ENCODE measurements around the gene EPS8L3. TPM values are rescaled to one million over a fixed set of nuclear protein-coding genes. Genes with fewer than 3 reads are reported as not detected.

Gene EPS8L3
- total and polyA plus RNA-seq, 4 donors: 0.17 TPM; not detected in 3

Other genes with a start within 250 kb of the EPS8L3 start
- gene GPR61, start 224.1 kb downstream of the EPS8L3 start, total RNA-seq: 10 to 100 TPM in 1 of 2 donors, 1 to 10 TPM in 1; 2.9 to 10.3 TPM
- 10 to 100 TPM in 1 of 2 donors, 1 to 10 TPM in 1; 8.0 to 11.9 TPM for gene GPR61, start 224.1 kb downstream of the EPS8L3 start, polyA plus RNA-seq (ENCODE audit: insufficient read length in 2 of 2)
- gene GNAI3, start 215.3 kb downstream of the EPS8L3 start, total RNA-seq: 10 to 100 TPM; 10.3 to 13.0 TPM
- gene GNAI3, start 215.3 kb downstream of the EPS8L3 start, polyA plus RNA-seq (ENCODE audit: insufficient read length in 2 of 2): 1 to 10 TPM; 8.4 to 9.8 TPM
- under 1 TPM in 1 of 2 donors, not detected in 1; 0.33 TPM for gene GNAT2, start 144.3 kb downstream of the EPS8L3 start, total RNA-seq
- not detected for gene GNAT2, start 144.3 kb downstream of the EPS8L3 start, polyA plus RNA-seq (ENCODE audit: insufficient read length in 2 of 2)
- gene AMPD2, start 144.1 kb downstream of the EPS8L3 start, total RNA-seq: 10 to 100 TPM; 54.3 to 56.4 TPM
- 100 to 1,000 TPM; 100 to 113 TPM for gene AMPD2, start 144.1 kb downstream of the EPS8L3 start, polyA plus RNA-seq (ENCODE audit: insufficient read length in 2 of 2)
- 10 to 100 TPM; 24.5 to 24.7 TPM for gene GSTM4, start 107.8 kb downstream of the EPS8L3 start, total RNA-seq
- gene GSTM4, start 107.8 kb downstream of the EPS8L3 start, polyA plus RNA-seq (ENCODE audit: insufficient read length in 2 of 2): 10 to 100 TPM; 45.0 to 48.6 TPM
- 10 to 100 TPM; 50.6 to 86.2 TPM for gene GSTM2, start 95.9 kb downstream of the EPS8L3 start, total RNA-seq
- gene GSTM2, start 95.9 kb downstream of the EPS8L3 start, polyA plus RNA-seq (ENCODE audit: insufficient read length in 2 of 2): 100 to 1,000 TPM; 184 to 212 TPM
- gene GSTM1, start 76.1 kb downstream of the EPS8L3 start, total RNA-seq: 10 to 100 TPM in 1 of 2 donors, not detected in 1; 28.5 TPM
- 1 to 10 TPM; 1.5 to 1.8 TPM for gene GSTM1, start 76.1 kb downstream of the EPS8L3 start, polyA plus RNA-seq (ENCODE audit: insufficient read length in 2 of 2)
- gene GSTM5, start 51.7 kb downstream of the EPS8L3 start, total RNA-seq: 10 to 100 TPM in 1 of 2 donors, 1 to 10 TPM in 1; 6.6 to 39.9 TPM
- 10 to 100 TPM; 21.0 to 37.0 TPM for gene GSTM5, start 51.7 kb downstream of the EPS8L3 start, polyA plus RNA-seq (ENCODE audit: insufficient read length in 2 of 2)
- gene GSTM3, start 22.9 kb downstream of the EPS8L3 start, total RNA-seq: 100 to 1,000 TPM; 130 to 154 TPM
- 100 to 1,000 TPM; 102 to 124 TPM for gene GSTM3, start 22.9 kb downstream of the EPS8L3 start, polyA plus RNA-seq (ENCODE audit: insufficient read length in 2 of 2)
- 10 to 100 TPM; 13.1 to 22.9 TPM for gene CSF1, start 146.9 kb upstream of the EPS8L3 start, total RNA-seq
- gene CSF1, start 146.9 kb upstream of the EPS8L3 start, polyA plus RNA-seq (ENCODE audit: insufficient read length in 2 of 2): 10 to 100 TPM; 15.8 to 18.8 TPM
- 10 to 100 TPM; 64.4 to 84.9 TPM for gene AHCYL1, start 220.8 kb upstream of the EPS8L3 start, total RNA-seq
- 100 to 1,000 TPM; 112 to 136 TPM for gene AHCYL1, start 220.8 kb upstream of the EPS8L3 start, polyA plus RNA-seq (ENCODE audit: insufficient read length in 2 of 2)